VCaP (cell line): ENCODE results near the gene TFR2.

Source experiments
- H3K27ac ChIP-seq: fragments of 450-650 bp; 2 replicates; pipeline ENCODE4 v1.5.1; 2017
- TF ChIP-seq, protein P1 (sequence below): fragments of 450-650 bp; conservative IDR thresholded peaks from 2 replicates; pipeline ENCODE4 v1.5.1; 2017; ENCODE audit warnings: mild to moderate bottlenecking, moderate library complexity

Gene TFR2

DNA sequence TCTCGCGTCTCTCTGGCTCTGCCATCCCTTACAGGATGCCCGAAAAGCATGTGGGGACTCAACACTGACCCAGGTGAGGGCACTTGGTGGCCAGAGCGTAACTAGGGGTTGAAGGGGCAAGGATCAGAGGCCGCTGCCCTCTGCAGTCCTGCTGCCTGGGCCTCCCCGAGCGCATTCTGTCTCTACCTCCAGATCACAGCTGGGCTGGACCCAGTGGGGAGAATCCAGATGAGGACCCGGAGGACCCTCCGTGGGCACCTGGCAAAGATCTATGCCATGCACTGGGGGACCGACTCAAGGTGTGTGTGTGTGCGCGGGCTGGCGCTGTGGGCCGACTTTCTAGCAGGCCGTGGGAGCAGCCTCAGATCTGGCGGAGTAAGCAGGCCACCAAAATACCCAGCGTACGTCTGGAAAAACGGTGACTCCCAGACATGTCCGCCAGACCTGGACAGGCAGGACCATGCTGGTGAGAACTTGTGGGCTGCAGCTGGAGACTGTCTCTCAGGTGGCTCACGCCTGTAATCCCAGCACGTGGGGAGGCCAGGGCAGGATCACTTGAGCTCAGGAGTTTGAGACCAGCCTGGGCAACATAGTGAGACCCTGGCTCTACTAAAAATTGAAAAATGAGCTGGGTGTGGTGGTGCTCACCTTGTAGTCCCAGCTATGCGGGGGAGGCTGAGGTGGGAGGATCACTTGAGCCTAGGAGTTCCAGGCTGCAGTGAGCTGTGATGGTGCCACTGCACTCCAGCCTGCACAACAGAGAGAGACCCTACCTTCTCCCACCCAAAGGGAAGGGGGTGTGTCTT, 35.4 kb upstream of the TFR2 start:
- TF ChIP-seq, protein P1, sequence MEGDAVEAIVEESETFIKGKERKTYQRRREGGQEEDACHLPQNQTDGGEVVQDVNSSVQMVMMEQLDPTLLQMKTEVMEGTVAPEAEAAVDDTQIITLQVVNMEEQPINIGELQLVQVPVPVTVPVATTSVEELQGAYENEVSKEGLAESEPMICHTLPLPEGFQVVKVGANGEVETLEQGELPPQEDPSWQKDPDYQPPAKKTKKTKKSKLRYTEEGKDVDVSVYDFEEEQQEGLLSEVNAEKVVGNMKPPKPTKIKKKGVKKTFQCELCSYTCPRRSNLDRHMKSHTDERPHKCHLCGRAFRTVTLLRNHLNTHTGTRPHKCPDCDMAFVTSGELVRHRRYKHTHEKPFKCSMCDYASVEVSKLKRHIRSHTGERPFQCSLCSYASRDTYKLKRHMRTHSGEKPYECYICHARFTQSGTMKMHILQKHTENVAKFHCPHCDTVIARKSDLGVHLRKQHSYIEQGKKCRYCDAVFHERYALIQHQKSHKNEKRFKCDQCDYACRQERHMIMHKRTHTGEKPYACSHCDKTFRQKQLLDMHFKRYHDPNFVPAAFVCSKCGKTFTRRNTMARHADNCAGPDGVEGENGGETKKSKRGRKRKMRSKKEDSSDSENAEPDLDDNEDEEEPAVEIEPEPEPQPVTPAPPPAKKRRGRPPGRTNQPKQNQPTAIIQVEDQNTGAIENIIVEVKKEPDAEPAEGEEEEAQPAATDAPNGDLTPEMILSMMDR: no peak
- peak overlapping the region; percentile 96 for H3K27ac ChIP-seq

DNA sequence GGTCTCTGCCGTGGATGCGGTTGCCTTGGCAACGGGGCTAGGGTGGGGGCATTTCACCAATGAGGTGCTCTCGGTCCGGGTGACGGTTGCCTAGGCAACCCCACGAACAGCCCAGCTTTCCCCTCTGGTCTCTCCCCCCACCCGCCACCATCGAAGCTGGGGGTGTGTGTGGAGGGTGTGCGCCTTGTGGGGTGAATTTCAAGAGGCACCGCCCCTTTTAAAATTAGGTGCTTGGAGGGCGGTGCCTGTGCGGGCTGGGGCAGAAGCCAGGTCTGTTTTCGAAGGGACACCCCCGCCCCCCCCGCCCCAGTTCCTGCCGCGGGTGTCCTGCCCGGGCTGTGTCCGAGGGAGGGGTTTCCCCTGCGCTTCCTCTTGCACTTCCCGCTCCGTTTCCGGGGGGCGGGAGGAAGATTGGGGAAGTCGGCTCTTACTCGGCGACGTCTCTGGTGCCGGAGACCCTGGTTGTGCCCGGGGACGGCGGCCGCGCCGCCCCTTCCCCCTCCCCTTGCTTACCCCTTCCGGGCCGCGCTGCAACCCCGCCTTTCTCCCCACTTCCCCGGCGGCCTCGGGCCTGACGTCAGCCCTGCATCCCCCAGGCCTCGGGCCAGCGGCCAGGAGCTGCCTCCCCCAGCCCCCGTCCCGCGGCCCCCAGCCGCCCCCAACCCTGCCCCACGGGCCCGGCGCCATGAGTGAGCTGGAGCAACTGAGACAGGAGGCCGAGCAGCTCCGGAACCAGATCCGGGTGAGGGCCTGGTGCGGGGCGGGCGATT, 34.4 kb upstream of the TFR2 start:
- TF ChIP-seq, protein P1: no peak
- H3K27ac ChIP-seq: peak overlapping the region; percentile 96

DNA sequence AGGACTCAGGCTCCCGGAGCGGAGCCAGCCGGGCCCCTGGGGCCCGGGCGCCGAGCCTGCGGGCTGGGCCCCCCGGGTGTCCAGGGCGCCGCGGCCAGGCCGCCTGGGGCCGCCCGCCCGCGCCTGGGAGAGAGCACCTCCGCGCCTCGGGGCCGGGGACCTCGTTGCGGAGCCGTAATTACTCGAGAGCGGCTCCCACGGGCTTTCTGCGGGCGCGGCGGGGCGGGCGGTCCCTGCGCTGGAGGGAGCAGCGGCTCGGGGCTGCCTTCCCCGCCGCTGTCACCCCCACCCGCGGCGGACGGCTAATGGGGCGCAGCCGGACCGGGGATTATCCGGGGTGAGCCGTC, 33.7 kb upstream of the TFR2 start:
- peak overlapping the region; percentile 96 for H3K27ac ChIP-seq
- TF ChIP-seq, protein P1: no peak

DNA sequence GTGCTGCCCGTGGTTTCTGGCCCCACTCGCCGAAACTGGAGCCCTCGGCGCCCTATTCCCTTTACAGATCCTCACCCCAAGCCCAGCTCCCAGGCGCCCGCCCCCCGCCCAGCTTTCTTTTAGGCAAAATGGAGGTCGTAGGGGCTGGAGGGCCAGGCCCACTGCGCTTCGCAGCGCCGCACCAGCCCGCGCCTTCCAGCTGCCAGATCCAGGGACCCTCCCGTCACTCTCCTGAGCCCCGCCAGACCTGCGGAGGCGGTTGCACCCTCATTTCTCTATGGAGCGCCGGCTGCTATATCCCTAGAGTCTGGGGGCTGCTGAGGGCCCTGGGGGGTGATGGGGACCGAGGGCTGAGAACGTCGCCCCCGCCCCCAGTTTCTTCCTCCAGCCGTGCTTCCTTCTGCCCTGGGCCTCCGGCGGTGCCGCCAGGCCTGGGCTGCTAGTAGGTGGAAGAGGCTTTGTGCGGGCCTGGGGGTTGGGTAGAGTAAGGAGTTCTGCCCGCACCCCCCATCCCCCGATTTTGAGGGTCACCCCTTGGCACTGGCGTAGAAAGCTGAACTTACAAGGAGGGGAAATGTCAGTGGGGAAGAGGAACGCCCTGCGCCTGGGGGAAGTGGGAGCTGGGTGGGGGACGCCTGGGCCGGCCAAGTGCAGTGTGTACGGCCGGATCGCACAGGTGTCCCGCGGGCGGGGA, 33.2 kb upstream of the TFR2 start:
- TF ChIP-seq, protein P1: no peak
- peak overlapping the region; percentile 96 for H3K27ac ChIP-seq

DNA sequence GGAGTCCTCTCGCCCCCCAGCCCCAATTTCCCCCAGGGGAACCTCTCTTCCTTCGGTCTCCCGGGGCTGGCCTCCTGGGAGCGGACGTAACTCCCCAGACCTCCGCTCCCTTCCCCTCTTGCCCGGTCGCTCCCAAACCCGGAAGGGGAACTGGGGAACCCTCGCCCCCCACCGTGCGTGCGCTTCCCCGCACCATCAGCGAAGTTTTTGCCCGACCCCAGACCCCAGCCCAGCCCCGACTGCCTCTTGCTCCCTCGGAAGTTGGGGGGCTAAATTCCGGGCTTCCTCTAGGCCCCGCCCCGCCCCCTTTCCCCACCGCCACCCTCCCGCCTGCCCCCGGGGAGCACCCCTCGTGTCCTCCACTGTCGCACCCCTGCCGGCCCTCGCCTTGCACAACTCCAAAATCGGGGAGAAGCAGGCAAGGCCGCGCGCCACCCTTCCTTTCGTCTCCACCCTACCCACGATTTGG, 32.6 kb upstream of the TFR2 start:
- H3K27ac ChIP-seq: peak overlapping the region; percentile 96

DNA sequence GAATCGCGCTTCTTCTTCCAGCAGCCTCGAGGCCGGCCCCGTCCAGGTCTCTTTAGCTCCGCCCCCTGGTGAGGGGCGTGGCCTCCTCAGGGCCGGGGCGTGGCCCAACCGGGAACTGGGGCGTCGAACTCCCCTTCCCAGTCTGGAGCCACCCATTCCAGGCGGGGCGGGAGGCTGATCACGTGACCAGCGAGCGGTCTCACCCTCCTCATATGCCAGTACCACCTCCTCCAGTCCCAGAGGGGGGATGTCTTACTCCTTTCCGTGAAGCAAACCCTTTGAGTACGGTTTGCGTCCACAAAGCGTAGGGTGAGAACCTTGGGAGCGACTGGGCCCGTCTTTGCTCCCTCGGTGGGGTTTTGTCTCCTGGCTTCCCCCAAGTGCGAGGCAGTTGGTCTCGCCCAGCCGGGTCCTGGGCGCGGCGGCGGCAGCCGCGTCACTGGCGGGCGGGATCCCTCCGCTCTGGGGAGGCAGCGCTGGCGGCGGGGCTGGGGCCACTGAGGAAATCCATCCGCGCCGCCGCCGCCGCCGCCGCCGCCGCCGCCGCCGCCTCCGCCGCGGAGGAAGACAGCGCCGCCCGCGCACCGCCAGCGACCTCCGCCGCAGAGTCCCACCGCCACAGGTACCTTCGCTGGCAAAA, 32.1 kb upstream of the TFR2 start, which contains the start of gene GNB2:
Gene GNB2, plus strand, starts transcription at position 439 of the 640 bp plus-strand sequence. CDS start 2,526 bp downstream, outside the sequence.
- peak within 1 kb of the TSS; percentile 96 for H3K27ac ChIP-seq
- TF ChIP-seq, protein P1: no peak

More for the DNA sequence above, 32.6 kb upstream of the TFR2 start:
- TF ChIP-seq, protein P1: no peak
